GM18517 (cell line): ENCODE results near the gene LRRC3C.
A peak's percentile ranks its signal among the peaks of the same experiment; 100 is the strongest.

Source experiments
- ATAC-seq: cut with Tn5 transposase; IDR thresholded peaks from one replicate; pipeline ENCODE4 v1.9.1; 2021; ENCODE audit warnings: mild to moderate bottlenecking, moderate library complexity; ENCODE audit not compliant: unreplicated experiment

LRRC3C gene

GRCh38 chr17:39973496-39973895 is 46.0 kb downstream of the LRRC3C start:
- ATAC-seq, result no peak

DNA sequence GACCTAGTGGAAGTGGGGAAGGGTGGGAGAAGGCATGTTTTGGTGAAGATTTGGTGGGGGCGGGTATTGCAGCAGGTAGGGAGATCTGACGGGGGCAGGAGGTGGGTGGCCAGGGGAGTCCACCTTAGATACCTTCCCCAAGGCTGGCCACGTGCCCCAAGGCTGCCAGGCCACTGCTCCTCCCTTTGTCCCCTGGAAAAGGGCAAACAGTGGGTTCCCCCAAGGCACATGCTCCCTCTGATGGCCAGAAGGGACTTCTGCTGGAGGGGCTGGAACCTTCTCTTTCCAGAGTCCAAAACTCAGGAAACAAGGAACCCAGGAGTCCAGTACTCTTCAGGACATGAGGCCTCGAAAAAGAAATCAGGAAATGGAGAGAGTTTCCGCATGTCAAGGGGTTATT is 46.9 kb downstream of the LRRC3C start:
- ATAC-seq, result no peak

- ATAC-seq, result no peak
Measured at GRCh38 chr17:39975801-39976200, 48.3 kb downstream of the LRRC3C start.

GRCh38 chr17:39979016-39979670 is 51.6 kb downstream of the LRRC3C start:
- no peak for ATAC-seq

- peak; percentile 12 for ATAC-seq
Measured at GRCh38 chr17:39979893-39980350, 52.4 kb downstream of the LRRC3C start.

DNA sequence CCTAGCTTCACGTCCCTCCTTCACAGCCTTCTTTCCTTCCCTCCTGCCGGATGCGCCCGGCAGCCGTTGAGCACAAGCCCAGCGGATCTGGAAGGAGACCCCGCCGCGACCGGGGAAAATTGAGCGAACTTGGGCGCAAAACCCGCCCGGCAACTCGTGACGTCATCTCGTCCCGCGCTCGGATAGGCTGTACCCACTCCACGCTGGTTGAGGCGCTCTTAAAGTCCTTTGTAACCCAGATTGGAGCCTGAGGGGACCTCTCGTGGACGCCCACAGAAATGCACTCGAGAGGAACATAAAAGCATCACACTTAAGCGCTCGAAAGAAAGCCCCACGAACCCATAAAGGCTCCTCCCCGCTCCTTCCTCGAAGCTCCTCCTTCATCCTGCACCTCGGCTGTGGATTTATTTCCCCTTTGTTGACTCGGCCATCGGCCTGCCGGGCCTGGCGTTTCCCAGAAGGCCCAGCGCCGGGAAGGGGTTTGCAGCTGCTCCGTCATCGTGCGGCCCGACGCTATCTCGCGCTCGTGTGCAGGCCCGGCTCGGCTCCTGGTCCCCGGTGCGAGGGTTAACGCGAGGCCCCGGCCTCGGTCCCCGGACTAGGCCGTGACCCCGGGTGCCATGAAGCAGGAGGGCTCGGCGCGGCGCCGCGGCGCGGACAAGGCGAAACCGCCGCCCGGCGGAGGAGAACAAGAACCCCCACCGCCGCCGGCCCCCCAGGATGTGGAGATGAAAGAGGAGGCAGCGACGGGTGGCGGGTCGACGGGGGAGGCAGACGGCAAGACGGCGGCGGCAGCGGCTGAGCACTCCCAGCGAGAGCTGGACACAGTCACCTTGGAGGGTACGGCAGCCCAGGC is 53.0 kb downstream of the LRRC3C start, which contains the start of gene PSMD3:
PSMD3 (plus strand) TSS at position 457 of the 856 bp plus-strand sequence; CDS start at position 621, 164 bp downstream.
- peak; percentile 94 for ATAC-seq

- no peak for ATAC-seq
Measured at GRCh38 chr17:39981207-39981741, 53.7 kb downstream of the LRRC3C start.

GRCh38 chr17:39981766-39982375 is 54.3 kb downstream of the LRRC3C start:
- no peak for ATAC-seq

GRCh38 chr17:39988206-39988810 is 60.8 kb downstream of the LRRC3C start:
- ATAC-seq, result no peak

DNA sequence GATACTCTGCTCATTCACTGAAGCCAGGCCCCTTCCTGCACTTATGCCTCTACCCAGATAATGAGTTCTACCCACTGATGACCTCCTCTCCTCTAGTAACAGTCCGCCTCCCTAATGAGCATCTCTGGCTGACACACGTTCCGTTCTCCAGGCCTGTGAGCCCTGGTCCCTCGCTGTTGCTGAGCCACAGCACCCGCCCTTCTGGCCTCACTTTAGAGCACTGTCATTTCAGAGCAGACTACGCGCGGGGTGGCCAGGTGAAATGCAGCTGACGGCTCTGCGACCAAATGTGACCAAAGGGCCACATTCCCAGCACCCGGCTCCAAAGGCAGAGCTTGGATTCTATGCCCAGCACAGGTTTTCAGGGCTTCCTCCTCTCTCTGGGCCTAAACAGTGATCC is 66.9 kb downstream of the LRRC3C start:
- ATAC-seq, result no peak
